Neuron (in vitro differentiated cells): Measurements from ENCODE around the gene STAG1.

Experiments
- H2AFZ ChIP-seq: one replicate; pipeline ENCODE4 v1.6.1; 2013; ENCODE audit warnings: low read depth, mild to moderate bottlenecking, inconsistent platforms, low read length, moderate library complexity
- H3K27me3 ChIP-seq: one replicate; pipeline ENCODE4 v1.6.1; 2013; ENCODE audit warnings: low read length; ENCODE audit not compliant: insufficient read depth
- H3K36me3 ChIP-seq: one replicate; pipeline ENCODE4 v1.6.1; 2013; ENCODE audit warnings: low read length; ENCODE audit not compliant: insufficient read depth
- H3K4me1 ChIP-seq: one replicate; pipeline ENCODE4 v1.6.1; 2013; ENCODE audit warnings: low read length; ENCODE audit not compliant: insufficient read depth
- H3K4me3 ChIP-seq: 2 replicates; pipeline ENCODE4 v1.5.1; 2013; ENCODE audit warnings: mild to moderate bottlenecking, low read length, moderate library complexity
- H3K9me3 ChIP-seq: one replicate; pipeline ENCODE4 v1.6.1; 2013; ENCODE audit warnings: low read length

The STAG1 gene

DNA sequence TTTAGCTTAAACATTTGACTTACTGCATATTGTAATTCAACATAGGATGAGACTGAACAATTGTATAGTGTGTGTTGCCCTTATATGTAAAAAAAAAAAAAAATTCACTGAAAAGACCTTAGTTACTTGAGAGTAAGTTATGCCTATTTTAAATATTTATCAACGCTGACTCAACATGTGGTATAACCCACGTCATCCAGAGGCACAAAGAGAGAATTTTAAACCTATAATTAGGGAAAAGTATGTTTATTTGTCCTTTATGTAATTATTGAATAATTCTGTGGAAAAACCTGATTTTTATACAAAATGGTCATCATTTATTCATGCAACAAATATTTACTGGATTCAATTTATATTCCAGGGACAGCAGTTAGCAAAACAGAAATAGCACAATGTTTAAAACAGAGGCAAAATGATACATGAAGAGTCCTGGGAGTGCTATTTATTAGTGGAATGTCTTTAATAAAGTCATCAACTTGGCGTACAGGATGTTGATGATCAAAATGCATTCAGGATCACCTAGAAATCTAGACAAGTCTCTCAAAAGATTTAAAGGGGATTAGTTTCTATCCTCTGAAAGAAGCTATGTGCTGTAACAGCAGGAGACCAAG, 278.4 kb downstream of the STAG1 start:
- Histone ChIP-seq H3K36me3 (peaks cover 26% of the 10 kb centered on the region), H3K27me3 (no peaks in the 10 kb centered on the region), H3K4me1 (no peaks in the 10 kb centered on the region), H3K4me3 (no peak overlapping the region), H2AFZ (no peak overlapping the region), H3K9me3 (no peaks in the 10 kb centered on the region)

DNA sequence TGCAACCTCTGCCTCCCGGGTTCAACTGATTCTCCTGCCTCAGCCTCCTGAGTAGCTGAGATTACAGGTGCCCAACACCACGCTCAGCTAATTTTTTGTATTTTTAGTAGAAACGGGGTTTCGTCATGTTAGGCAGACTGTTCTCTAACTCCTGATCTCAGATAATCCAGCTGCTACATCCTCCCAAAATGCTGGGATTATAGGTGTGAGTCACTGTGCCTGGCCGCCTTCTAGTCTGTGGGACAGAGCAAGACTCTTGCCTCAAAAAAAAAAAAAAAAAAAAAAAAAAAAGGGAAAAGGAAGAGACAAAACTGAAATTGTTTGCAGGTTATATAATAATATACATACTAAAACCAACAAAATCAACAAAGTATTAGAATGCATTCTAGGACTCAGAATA, 286.9 kb downstream of the STAG1 start:
- H3K4me1 ChIP-seq = no peaks in the 10 kb centered on the region
- no peak overlapping the region for H2AFZ ChIP-seq
- H3K36me3 ChIP-seq = peaks cover 9% of the 10 kb centered on the region
- H3K9me3 ChIP-seq = no peaks in the 10 kb centered on the region
- H3K4me3 ChIP-seq = no peak overlapping the region
- H3K27me3 ChIP-seq = no peaks in the 10 kb centered on the region

DNA sequence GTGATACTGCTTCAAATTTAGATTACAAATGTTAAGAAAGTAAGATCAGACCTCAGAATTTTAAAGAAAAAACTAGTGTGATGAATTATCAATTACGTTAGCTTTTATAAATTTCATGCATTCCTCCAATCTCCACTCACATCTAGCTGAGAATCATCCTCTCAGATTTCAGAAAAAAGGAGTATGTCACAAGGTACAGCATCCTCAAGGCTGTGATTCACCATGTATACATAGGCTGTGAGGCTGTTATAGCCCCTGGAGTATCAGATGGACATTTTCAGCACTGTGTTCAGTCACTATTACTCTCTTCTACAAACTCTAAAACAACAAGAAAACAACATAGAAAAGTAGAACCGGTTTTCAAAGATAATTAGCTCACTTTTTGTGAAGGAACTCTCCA, 287.7 kb downstream of the STAG1 start:
- H2AFZ ChIP-seq = no peak overlapping the region
- H3K36me3 ChIP-seq = peaks cover 9% of the 10 kb centered on the region
- no peaks in the 10 kb centered on the region for H3K4me1 ChIP-seq
- no peaks in the 10 kb centered on the region for H3K27me3 ChIP-seq
- no peak overlapping the region for H3K4me3 ChIP-seq
- H3K9me3 ChIP-seq = no peaks in the 10 kb centered on the region

DNA sequence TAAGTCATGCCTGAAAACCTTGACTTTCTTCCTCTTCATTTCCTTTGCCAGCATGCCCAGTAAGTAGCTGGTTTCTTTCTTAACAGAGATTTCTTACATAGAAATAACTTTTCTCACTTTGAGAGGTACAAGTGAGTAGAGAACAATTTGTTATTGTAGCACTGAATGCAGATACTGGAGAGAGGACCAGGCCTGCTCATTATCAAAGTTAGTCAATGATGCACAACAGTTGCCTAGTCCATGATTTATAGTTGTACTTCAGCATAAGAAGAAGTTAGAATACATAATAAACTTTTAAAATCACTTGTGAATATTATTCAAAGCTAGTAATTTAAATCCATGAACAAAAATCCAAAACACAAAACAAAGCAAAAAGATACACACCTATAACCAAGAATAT, 289.0 kb downstream of the STAG1 start:
- H3K4me1 ChIP-seq = no peaks in the 10 kb centered on the region
- no peak overlapping the region for H2AFZ ChIP-seq
- no peak overlapping the region for H3K4me3 ChIP-seq
- H3K27me3 ChIP-seq = no peaks in the 10 kb centered on the region
- peaks cover 3% of the 10 kb centered on the region for H3K9me3 ChIP-seq
- H3K36me3 ChIP-seq = peaks cover 9% of the 10 kb centered on the region

DNA sequence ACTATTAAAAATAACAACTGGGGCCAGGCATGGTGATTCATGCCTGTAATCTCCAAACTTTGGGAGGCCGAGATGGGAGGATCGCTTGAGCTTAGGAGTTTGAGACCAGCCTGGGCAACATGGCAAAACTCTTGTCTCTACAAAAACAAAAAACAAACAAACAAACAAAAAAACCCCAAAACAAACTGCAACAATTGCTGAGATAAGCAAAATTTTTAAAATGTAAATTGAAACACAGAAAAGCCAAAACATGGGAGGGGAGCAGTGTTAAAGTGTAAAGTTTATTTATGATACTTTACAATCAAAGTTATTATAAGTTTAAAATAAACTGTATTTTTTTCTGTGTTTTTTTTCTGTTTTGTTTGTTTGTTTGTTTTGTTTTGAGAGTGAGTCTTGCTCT, 294.4 kb downstream of the STAG1 start:
- H3K27me3 ChIP-seq = no peaks in the 10 kb centered on the region
- no peak overlapping the region for H3K4me3 ChIP-seq
- no peaks in the 10 kb centered on the region for H3K4me1 ChIP-seq
- H2AFZ ChIP-seq = no peak overlapping the region
- peaks cover 23% of the 10 kb centered on the region for H3K9me3 ChIP-seq
- peaks cover 4% of the 10 kb centered on the region for H3K36me3 ChIP-seq

DNA sequence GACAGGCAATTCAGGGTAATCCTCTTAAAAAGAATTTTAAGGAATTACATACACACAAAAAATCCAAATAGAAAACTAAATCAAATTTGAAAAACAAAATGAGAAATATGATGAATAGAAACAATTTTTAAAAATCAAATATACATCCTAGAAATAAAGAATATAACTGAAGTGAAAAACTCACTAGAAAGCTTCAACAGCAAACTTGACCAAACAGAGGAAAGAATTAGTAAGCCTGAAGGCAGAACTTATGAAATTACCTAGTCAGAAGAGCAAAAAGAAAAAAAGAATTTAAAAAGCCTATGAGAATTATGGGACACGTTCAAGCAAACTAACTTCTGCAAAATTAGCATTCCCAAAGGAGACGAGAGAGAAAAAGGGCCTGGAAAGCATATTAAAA, 296.0 kb downstream of the STAG1 start:
- Histone ChIP-seq H3K36me3 (peaks cover 10% of the 10 kb centered on the region), H3K4me3 (no peak overlapping the region), H2AFZ (no peak overlapping the region), H3K4me1 (no peaks in the 10 kb centered on the region), H3K9me3 (peaks cover 23% of the 10 kb centered on the region), H3K27me3 (no peaks in the 10 kb centered on the region)

DNA sequence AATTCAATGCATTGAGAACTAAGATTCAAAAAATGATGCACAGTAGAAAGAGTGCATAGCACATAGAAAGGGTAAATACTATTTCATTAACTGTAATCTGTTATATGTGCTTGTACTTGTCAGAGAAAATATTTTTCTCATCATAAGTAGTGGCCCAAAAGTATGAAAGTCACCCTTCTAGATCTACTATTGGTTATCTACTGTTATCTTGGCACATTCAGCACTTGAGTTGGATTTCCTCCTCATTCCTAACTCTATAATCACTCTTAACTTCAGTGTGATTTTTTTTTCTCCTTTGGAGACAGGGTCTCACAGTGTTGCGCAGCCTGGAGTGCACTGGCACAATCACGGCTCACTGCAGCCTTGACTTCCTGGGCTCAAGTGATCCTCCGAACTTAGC, 307.6 kb downstream of the STAG1 start:
- H3K4me1 ChIP-seq = no peaks in the 10 kb centered on the region
- no peaks in the 10 kb centered on the region for H3K27me3 ChIP-seq
- no peaks in the 10 kb centered on the region for H3K9me3 ChIP-seq
- no peak overlapping the region for H2AFZ ChIP-seq
- peaks cover 17% of the 10 kb centered on the region for H3K36me3 ChIP-seq
- H3K4me3 ChIP-seq = no peak overlapping the region

DNA sequence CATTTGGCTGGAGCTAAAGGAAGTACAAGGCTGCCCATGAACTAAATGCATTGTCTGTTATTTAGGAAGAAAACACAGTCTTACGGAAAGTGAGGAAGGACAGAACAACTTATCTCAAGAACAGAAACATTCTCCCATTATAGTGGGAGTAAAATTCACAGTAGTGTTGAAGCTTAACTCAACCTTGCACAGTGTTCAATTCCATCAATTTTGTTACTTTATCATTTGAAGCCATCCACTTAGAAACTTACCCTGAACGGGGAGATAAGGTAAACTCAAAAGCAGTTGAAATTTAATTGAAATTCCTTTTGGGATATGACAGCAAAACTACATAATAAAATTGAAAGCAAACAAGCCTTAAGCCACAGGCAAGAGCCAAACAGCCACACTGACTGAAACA, 315.1 kb downstream of the STAG1 start:
- Histone ChIP-seq H3K9me3 (no peaks in the 10 kb centered on the region), H3K4me1 (no peaks in the 10 kb centered on the region), H3K27me3 (no peaks in the 10 kb centered on the region), H3K4me3 (no peak overlapping the region), H2AFZ (no peak overlapping the region), H3K36me3 (peaks cover 18% of the 10 kb centered on the region)

DNA sequence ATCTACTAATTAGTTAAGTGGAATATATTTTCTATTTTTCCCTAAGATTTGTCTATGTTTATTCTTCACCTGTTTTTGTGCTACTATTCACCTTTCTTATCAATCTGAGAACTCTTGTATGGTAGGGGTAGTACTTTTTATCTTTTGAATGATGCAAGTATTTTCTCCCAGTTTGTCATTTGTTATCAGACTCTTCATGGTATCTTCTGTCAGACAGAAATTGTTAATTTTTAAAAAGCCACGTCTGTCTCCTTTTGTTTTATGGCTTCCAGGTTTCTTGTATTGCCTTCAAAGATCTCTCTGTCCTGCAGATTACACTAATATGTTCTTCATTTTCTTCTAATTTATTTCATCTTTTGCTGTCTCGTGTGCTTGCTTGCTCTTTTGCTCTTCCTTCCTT, 317.7 kb downstream of the STAG1 start:
- H3K9me3 ChIP-seq = peaks cover 1% of the 10 kb centered on the region
- H3K4me1 ChIP-seq = no peaks in the 10 kb centered on the region
- H3K4me3 ChIP-seq = no peak overlapping the region
- H3K27me3 ChIP-seq = no peaks in the 10 kb centered on the region
- no peak overlapping the region for H2AFZ ChIP-seq
- peaks cover 8% of the 10 kb centered on the region for H3K36me3 ChIP-seq

DNA sequence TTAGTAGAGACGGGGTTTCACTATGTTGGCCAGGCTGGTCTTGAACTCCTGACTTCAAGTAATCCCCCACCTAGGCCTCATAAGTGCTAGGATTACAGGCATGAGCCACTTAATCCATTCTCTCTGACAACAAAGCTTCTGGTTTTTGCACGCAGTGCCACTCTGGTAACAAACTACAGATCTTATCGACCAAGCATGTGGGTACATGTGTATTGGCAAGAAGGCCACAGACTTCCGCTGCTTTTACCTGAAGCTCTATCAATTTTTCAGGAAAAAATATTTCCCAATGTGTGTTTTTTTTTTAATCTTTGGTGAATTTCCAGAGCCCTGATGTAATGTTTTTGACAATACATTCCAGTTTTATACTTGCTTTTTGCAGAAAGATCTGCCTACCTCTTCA, 319.5 kb downstream of the STAG1 start:
- H3K4me1 ChIP-seq = no peaks in the 10 kb centered on the region
- H3K9me3 ChIP-seq = peaks cover 1% of the 10 kb centered on the region
- H3K36me3 ChIP-seq = peaks cover 9% of the 10 kb centered on the region
- no peak overlapping the region for H2AFZ ChIP-seq
- no peaks in the 10 kb centered on the region for H3K27me3 ChIP-seq
- no peak overlapping the region for H3K4me3 ChIP-seq

DNA sequence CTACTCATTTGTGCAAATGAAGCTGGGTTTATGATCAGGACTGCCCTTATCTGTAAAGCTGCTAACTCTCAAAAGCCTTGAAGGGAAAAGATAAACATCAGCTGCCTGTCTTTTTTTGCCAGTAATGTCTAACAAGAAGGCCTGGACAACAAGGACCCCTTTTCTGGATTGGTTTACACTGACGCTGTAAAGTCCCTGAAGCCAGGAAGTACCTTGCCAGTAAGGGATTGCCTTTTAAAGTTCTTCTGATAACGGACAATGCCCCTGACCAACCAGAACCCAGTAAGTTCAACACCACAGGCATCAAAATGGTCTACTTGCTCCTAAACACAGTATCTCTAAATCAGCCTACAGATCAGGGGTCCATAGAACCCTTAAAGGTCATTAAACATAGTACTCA, 324.0 kb downstream of the STAG1 start:
- no peaks in the 10 kb centered on the region for H3K4me1 ChIP-seq
- peaks cover 14% of the 10 kb centered on the region for H3K36me3 ChIP-seq
- no peak overlapping the region for H3K4me3 ChIP-seq
- H2AFZ ChIP-seq = no peak overlapping the region
- H3K27me3 ChIP-seq = no peaks in the 10 kb centered on the region
- H3K9me3 ChIP-seq = peaks cover 1% of the 10 kb centered on the region

DNA sequence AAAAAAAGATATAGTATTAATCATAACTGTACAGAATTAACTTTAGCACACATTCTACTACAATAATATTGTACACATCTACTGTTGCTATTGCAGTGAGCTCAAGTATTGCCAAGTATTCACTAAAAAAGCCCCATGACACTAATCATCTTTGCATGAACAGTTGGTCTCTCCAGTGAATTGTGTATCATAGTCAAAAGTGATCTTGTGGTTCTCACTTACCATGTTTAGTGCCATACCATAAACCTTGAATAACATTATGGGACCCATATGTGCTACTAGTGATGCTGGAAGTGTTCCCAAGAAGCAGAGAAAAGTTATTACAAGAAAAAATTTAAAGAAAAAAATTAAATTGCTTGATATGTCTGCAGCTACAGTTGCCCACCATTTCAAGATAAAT, 324.9 kb downstream of the STAG1 start:
- peaks cover 10% of the 10 kb centered on the region for H3K36me3 ChIP-seq
- H3K4me1 ChIP-seq = no peaks in the 10 kb centered on the region
- no peak overlapping the region for H3K4me3 ChIP-seq
- H3K27me3 ChIP-seq = no peaks in the 10 kb centered on the region
- no peak overlapping the region for H2AFZ ChIP-seq
- peaks cover 1% of the 10 kb centered on the region for H3K9me3 ChIP-seq

DNA sequence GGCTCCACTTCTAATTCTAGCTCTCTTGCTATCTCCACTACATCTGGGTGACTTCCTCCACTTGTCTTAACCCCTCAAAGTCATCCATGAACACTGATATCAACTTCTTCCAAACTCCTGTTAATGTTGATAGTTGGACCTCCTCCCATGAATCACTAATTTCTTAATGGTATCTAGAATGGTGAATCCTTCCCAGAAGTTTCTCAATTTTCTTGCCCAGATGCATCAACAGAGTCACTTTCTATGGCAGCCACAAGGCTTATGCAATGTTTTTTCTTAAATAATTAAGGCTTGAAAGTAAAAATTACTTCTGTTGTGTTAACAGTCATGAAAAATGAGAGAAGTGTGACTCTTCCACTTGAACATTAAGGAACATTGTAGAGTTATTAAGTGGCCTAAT, 337.7 kb downstream of the STAG1 start:
- Histone ChIP-seq H3K36me3 (peaks cover 15% of the 10 kb centered on the region), H3K4me3 (no peak overlapping the region), H3K4me1 (no peaks in the 10 kb centered on the region), H3K9me3 (no peaks in the 10 kb centered on the region), H3K27me3 (no peaks in the 10 kb centered on the region), H2AFZ (no peak overlapping the region)

DNA sequence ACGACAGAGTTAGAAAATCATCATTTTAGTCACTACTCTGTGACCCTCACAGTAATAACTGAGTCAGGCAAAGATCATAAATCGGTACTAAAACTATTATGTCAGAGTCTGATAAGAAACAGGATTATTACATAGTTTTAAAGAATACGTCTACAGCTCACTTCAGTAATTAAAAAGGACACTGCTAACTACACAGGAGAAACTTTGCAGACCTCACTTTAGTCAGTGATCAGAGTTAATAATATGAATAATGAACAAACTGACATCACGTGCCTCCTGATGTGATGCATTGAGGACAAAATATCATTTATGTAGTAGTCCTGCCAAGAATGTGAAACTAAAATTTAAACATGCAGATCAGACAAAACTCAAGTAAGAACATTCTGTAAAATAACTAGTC, 339.9 kb downstream of the STAG1 start:
- no peaks in the 10 kb centered on the region for H3K4me1 ChIP-seq
- peaks cover 2% of the 10 kb centered on the region for H3K36me3 ChIP-seq
- H3K9me3 ChIP-seq = no peaks in the 10 kb centered on the region
- no peaks in the 10 kb centered on the region for H3K27me3 ChIP-seq
- H3K4me3 ChIP-seq = no peak overlapping the region
- no peak overlapping the region for H2AFZ ChIP-seq
